Endothelial cell of umbilical vein (primary cell): Measurements from ENCODE around the gene WDR4. TPM values are rescaled to one million over a fixed set of nuclear protein-coding genes. Genes with fewer than 3 reads are reported as not detected.

ENCODE experiments used
- BruUV-seq: library from RNA; stranded (reverse); fragments of 400-500 nt; replicated peaks from 2 replicates; lab custom pipeline; 2021; lab: Mats Ljungman, UMichigan
- CTCF ChIA-PET: fragments of 300-600, 350-600 bp; sonication (Branson Sonifier 250); formaldehyde crosslinking; loops from one replicate; lab custom pipeline; 2021; ENCODE audit warnings: antibody characterized with exemption, inconsistent platforms; lab: Charles Lee
- POLR2A ChIA-PET: fragments of 300-600, 350-600 bp; sonication (Branson Sonifier 250); formaldehyde crosslinking; loops from one replicate; lab custom pipeline; 2021; ENCODE audit warnings: antibody characterized with exemption, inconsistent platforms; lab: Charles Lee
- DNase-seq: peaks from one replicate; pipeline ENCODE4 v3.0.0-alpha.2; 2011; ENCODE audit warnings: low read depth, low spot score
- FAIRE-seq: peaks from 2 replicates; lab custom pipeline; 2011; peaks lifted over from hg19 to GRCh38; lab: Jason Lieb, UNC
- H2AFZ ChIP-seq: 2 replicates; pipeline ENCODE4 v1.6.0; 2012; ENCODE audit warnings: low read depth, low read length, control low read depth, inconsistent platforms
- H3K27ac ChIP-seq: 2 replicates; pipeline ENCODE4 v1.5.1; 2011; ENCODE audit warnings: low read depth, mild to moderate bottlenecking, control low read depth, low read length, moderate library complexity; ENCODE audit not compliant: insufficient read depth
- H3K27me3 ChIP-seq, 2 experiments: 2 replicates each; pipeline versions ENCODE4 v1.6.0 to v1.6.1; 2011; ENCODE audit warnings: low read length in 2 of 2, mixed read lengths in 1 of 2; ENCODE audit not compliant: control insufficient read depth in 2 of 2, insufficient read depth in 2 of 2
- H3K36me3 ChIP-seq, 2 experiments: 2 replicates in 1 of 2; 3 replicates in 1 of 2; pipeline ENCODE4 v1.5.1; 2011; ENCODE audit warnings: low read length in 2 of 2, mild to moderate bottlenecking in 1 of 2, moderate library complexity in 1 of 2; ENCODE audit not compliant: control insufficient read depth in 2 of 2, insufficient read depth in 2 of 2; ENCODE audit errors: extremely low read depth in 1 of 2
- H3K4me1 ChIP-seq: 3 replicates; pipeline ENCODE4 v1.5.1; 2011; ENCODE audit warnings: mild to moderate bottlenecking, low read length; ENCODE audit not compliant: control insufficient read depth, insufficient read depth; ENCODE audit errors: extremely low read depth
- H3K4me2 ChIP-seq: 2 replicates; pipeline ENCODE4 v1.6.1; 2011; ENCODE audit warnings: low read length, control low read depth, mixed read lengths; ENCODE audit not compliant: insufficient read depth
- H3K4me3 ChIP-seq, 3 experiments: fragments of 200-600 bp in 1 of 3; sonication (generic), shearing (Covaris generic) in 1 of 3; replicated peaks in 1 of 3; 2 replicates each; pipeline ENCODE4 v1.5.1; 2011 to 2016; ENCODE audit warnings: control low read depth in 3 of 3, low read length in 3 of 3, mild to moderate bottlenecking in 2 of 3, inconsistent platforms in 1 of 3, low read depth in 1 of 3, moderate library complexity in 1 of 3; ENCODE audit not compliant: insufficient read depth in 1 of 3
- H3K79me2 ChIP-seq: 2 replicates; pipeline ENCODE4 v1.6.0; 2012; ENCODE audit warnings: low read length, inconsistent platforms; ENCODE audit not compliant: control insufficient read depth, insufficient read depth
- H3K9ac ChIP-seq: replicated peaks from 2 replicates; pipeline ENCODE3; 2011; ENCODE audit warnings: low read length, control low read depth; ENCODE audit not compliant: insufficient read depth; ENCODE audit errors: extremely low read depth
- H3K9me1 ChIP-seq: replicated peaks from 3 replicates; pipeline ENCODE4 v1.6.0; 2011; ENCODE audit warnings: mild to moderate bottlenecking, low read length; ENCODE audit not compliant: control insufficient read depth, insufficient read depth; ENCODE audit errors: extremely low read depth
- H3K9me3 ChIP-seq: replicated peaks from 2 replicates; pipeline ENCODE4 v1.5.1; 2012; ENCODE audit warnings: low read length, inconsistent platforms; ENCODE audit not compliant: control insufficient read depth, insufficient read depth
- H4K20me1 ChIP-seq: replicated peaks from 2 replicates; pipeline ENCODE3; 2011; ENCODE audit warnings: mild to moderate bottlenecking, low read length; ENCODE audit not compliant: control insufficient read depth, insufficient read depth; ENCODE audit errors: extremely low read depth
- EZH2 ChIP-seq: IDR thresholded peaks from 2 replicates; pipeline ENCODE4 v1.6.1; 2012; ENCODE audit warnings: borderline replicate concordance, low read depth, mild to moderate bottlenecking, moderate library complexity, low read length, inconsistent platforms; ENCODE audit not compliant: severe bottlenecking
- FOS ChIP-seq: IDR thresholded peaks from 2 replicates; pipeline ENCODE4 v1.6.1; 2011; ENCODE audit warnings: mild to moderate bottlenecking, low read length, moderate library complexity, borderline replicate concordance; ENCODE audit not compliant: insufficient read depth
- GATA2 ChIP-seq: IDR thresholded peaks from 2 replicates; pipeline ENCODE4 v1.7.0; 2011; ENCODE audit warnings: low read depth, mild to moderate bottlenecking, moderate library complexity, mixed read lengths, low read length; ENCODE audit not compliant: insufficient read length, insufficient read depth
- JUN ChIP-seq: IDR thresholded peaks from 2 replicates; pipeline ENCODE4 v1.6.1; 2011; ENCODE audit warnings: borderline replicate concordance, low read depth; ENCODE audit not compliant: insufficient read length, insufficient read depth
- MYC ChIP-seq: IDR thresholded peaks from one replicate; pipeline ENCODE4 v1.6.1; 2011; ENCODE audit warnings: mild to moderate bottlenecking, low read depth, low read length
- POLR2A ChIP-seq: IDR thresholded peaks from 2 replicates; pipeline ENCODE4 v1.6.1; 2012; ENCODE audit warnings: low read depth, mild to moderate bottlenecking, control low read depth, low read length
- POLR2AphosphoS5 ChIP-seq: IDR thresholded peaks from 2 replicates; pipeline ENCODE4 v1.6.1; 2012; ENCODE audit warnings: low read depth, mild to moderate bottlenecking, control low read depth, low read length, moderate library complexity; ENCODE audit not compliant: insufficient read depth
- dilution Hi-C: fragments of 300-500 bp; cut with MboI; formaldehyde crosslinking; loops from one replicate; pipeline ENCODE4 v1.15.0; 2019; ENCODE audit warnings: low sequenced_read_pairs; ENCODE audit not compliant: extremely low pct_ligation_motif_present
- intact Hi-C: fragments of 100-400 bp; cut with micrococcal nuclease; formaldehyde crosslinking; loops from one replicate; pipeline ENCODE4 v1.10.0; 2022
- polyA plus RNA-seq, 4 experiments: library from polyadenylated mRNA; depleted of rRNA in 3 of 4; stranded (reverse) in 3 of 4; unstranded in 1 of 4; fragments of >200 nt; gene quantifications; 2 replicates each; pipeline versions ENCODE4 v1.2.1 to v1.2.3, GENCODE V29; 2011 to 2012; ENCODE audit warnings: missing spikeins in 1 of 4
- total RNA-seq: library from RNA; stranded (reverse); gene quantifications from 2 replicates; pipeline ENCODE4 v1.2.3, GENCODE V29; 2021
- TF ChIP-seq, protein P1 (sequence below): IDR thresholded peaks from 2 replicates; pipeline ENCODE4 v1.6.1; 2011; ENCODE audit not compliant: insufficient read depth, insufficient read length
- TF ChIP-seq, protein P2 (sequence below), 2 donors: IDR thresholded peaks; 1 replicate in 1 of 2; 2 replicates in 1 of 2; pipeline ENCODE4 v1.5.1; 2011; ENCODE audit warnings: low read length in 2 of 2, mild to moderate bottlenecking in 2 of 2, moderate library complexity in 2 of 2, control low read depth in 1 of 2, inconsistent platforms in 1 of 2, low read depth in 1 of 2; ENCODE audit not compliant: insufficient read depth in 1 of 2; ENCODE audit errors: extremely low read depth in 1 of 2

WDR4 gene
- total and polyA plus RNA-seq, 2 donors (not counting 3 experiments of a cell fraction or from before 2014, with no cell fraction given), result 24.5 to 40.0 TPM

DNA sequence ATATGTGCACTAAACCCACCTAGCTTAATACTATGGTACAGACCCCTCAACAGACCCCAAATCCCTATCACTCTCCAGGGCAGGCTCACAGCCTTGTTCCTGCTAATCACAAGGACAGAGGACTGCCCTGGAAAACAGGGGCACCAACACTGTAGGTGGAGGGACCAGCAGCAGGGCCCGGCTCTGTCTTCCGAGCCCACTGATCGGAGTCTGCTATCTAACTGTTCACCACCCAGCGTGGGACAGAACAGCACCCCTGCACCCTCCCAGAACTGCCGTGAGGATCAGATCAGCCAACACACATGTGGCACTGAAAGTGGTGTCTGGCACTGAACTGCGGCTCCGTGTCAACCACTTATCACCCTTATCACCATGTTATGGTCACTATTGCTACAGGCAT is 6.2 kb downstream of the WDR4 start:
- Histone ChIP-seq H2AFZ (no peak overlapping the region), H3K9me3 (no peaks in the 10 kb centered on the region), H3K27me3 (no peaks in the 10 kb centered on the region), H3K4me3 (no peak overlapping the region), H3K79me2 (peaks cover 56% of the 10 kb centered on the region), H3K36me3 (peaks cover 25 to 26% of the 10 kb centered on the region in 2 experiments), H3K9ac (no peak overlapping the region), H3K27ac (no peak overlapping the region), H4K20me1 (no peaks in the 10 kb centered on the region), H3K4me1 (peaks cover 2% of the 10 kb centered on the region), H3K4me2 (no peak overlapping the region), H3K9me1 (no peaks in the 10 kb centered on the region)
- CTCF ChIA-PET, result no interaction called here
- TF ChIP-seq, protein P1, sequence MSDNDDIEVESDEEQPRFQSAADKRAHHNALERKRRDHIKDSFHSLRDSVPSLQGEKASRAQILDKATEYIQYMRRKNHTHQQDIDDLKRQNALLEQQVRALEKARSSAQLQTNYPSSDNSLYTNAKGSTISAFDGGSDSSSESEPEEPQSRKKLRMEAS, result no peak
- TF ChIP-seq EZH2 (no peak), JUN (no peak), GATA2 (no peak), POLR2AphosphoS5 (no peak), FOS (no peak), POLR2A (no peak), MYC (no peak)
- TF ChIP-seq, protein P2, sequence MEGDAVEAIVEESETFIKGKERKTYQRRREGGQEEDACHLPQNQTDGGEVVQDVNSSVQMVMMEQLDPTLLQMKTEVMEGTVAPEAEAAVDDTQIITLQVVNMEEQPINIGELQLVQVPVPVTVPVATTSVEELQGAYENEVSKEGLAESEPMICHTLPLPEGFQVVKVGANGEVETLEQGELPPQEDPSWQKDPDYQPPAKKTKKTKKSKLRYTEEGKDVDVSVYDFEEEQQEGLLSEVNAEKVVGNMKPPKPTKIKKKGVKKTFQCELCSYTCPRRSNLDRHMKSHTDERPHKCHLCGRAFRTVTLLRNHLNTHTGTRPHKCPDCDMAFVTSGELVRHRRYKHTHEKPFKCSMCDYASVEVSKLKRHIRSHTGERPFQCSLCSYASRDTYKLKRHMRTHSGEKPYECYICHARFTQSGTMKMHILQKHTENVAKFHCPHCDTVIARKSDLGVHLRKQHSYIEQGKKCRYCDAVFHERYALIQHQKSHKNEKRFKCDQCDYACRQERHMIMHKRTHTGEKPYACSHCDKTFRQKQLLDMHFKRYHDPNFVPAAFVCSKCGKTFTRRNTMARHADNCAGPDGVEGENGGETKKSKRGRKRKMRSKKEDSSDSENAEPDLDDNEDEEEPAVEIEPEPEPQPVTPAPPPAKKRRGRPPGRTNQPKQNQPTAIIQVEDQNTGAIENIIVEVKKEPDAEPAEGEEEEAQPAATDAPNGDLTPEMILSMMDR (IDR thresholded peaks at IDR 0.05; ENCODE audit: extremely low read depth in 1 of 2, insufficient read depth in 1 of 2, low read depth in 1 of 2, low read length in 2 of 2), result no peak
- POLR2A ChIA-PET, result no interaction called here
- dilution Hi-C loops (no loop called here), intact Hi-C loops (no loop called here)
- FAIRE-seq (no peak), DNase-seq (no peak)
- BruUV-seq, result no TSS peak
